ENCODE data around the gene CGB5. TPM values are rescaled to one million over a fixed set of nuclear protein-coding genes. Genes with fewer than 3 reads are reported as not detected.

CGB5 gene
- total RNA-seq, 1 experiment from 2014 or later, result not detected

GRCh38 chr19:49084206-49085019 is 40.8 kb downstream of the CGB5 start:
- intact Hi-C loops (cut with micrococcal nuclease), result no loop called here
- H3K36me3 Mint-ChIP-seq (ENCODE audit: insufficient read depth, unreplicated experiment), result peaks cover 24% of the 10 kb centered on the region
- H3K4me1 Mint-ChIP-seq (ENCODE audit: insufficient read depth, unreplicated experiment), result peaks cover 17% of the 10 kb centered on the region
- BruUV-seq (replicated peaks), result no TSS peak
- no peaks in the 10 kb centered on the region for H3K27me3 Mint-ChIP-seq (ENCODE audit: insufficient read depth, unreplicated experiment)
- H3K27ac Mint-ChIP-seq (ENCODE audit: low read depth, unreplicated experiment), result peak overlapping the region; percentile 95
- H3K4me3 Mint-ChIP-seq (ENCODE audit: unreplicated experiment), result peak overlapping the region; percentile 97
- no peak for TF ChIP-seq CTCF (IDR thresholded peaks at IDR 0.05; ENCODE audit: unreplicated experiment)
- no peak for DNase-seq (ENCODE audit: unreplicated experiment)
- ChIA-PET CTCF (interaction anchor here (1.4 to 2.0 kb wide), 2 partner anchors 10 to 13 kb away, joined by 4 to 8 read pairs; no protein-coding TSS in a partner anchor), POLR2A (interaction anchor here (0.7 to 1.0 kb wide), 3 partner anchors 11 to 465 kb away, joined by 3 to 4 read pairs (median 3); partner anchors contain the start of gene SPHK2)
- no peaks in the 10 kb centered on the region for H3K9me3 Mint-ChIP-seq (ENCODE audit: unreplicated experiment)

- CTCF ChIA-PET, result interaction anchor here (1.6 to 3.9 kb wide), 3 partner anchors 13 to 112 kb away, joined by 3 to 28 read pairs (median 3); no protein-coding TSS in a partner anchor
- Mint-ChIP-seq H3K27ac (ENCODE audit: low read depth, unreplicated experiment) (peak within 1 kb of the TSS; percentile 95), H3K27me3 (ENCODE audit: insufficient read depth, unreplicated experiment) (no peaks in the 10 kb centered on the region), H3K9me3 (ENCODE audit: unreplicated experiment) (no peaks in the 10 kb centered on the region), H3K36me3 (ENCODE audit: insufficient read depth, unreplicated experiment) (peaks cover 32% of the 10 kb centered on the region), H3K4me1 (ENCODE audit: insufficient read depth, unreplicated experiment) (peaks cover 17% of the 10 kb centered on the region), H3K4me3 (ENCODE audit: unreplicated experiment) (peak within 1 kb of the TSS; percentile 97)
- POLR2A ChIA-PET, result interaction anchor here (1.5 to 2.4 kb wide), 3 partner anchors 13 to 30 kb away, joined by 3 to 8 read pairs (median 8); partner anchors contain the start of gene LIN7B
- no TSS peak for BruUV-seq (replicated peaks)
- DNase-seq (ENCODE audit: unreplicated experiment), result peak; percentile 99
- TF ChIP-seq CTCF (IDR thresholded peaks at IDR 0.05; ENCODE audit: unreplicated experiment), result no peak
- intact Hi-C loops (cut with micrococcal nuclease), result no loop called here
These were observed 41.6 kb downstream of the CGB5 start, which contains the start of gene SNRNP70 for GRCh38 chr19:49085020-49085867. TSS of gene SNRNP70 (plus strand) at chr19:49085451. CDS start at chr19:49086415, 964 bp downstream.

DNA sequence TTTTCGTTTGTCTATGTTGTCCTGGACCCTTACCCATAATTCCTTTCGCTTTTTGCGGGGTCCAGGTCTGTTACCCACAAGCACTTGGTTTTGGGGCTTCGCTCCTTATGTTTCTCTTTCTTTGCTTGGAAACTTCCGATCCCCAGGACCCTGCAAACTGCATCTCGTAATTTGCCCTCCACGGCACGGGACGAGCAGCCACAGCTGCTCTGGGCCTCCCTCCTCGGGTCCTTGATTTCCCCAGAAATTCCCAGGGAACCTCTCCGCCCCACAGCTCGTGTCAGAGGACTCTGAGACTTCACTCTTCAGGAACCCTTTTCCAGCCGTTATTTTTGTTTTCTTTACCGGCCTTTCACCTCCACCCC is 42.2 kb downstream of the CGB5 start:
- no peaks in the 10 kb centered on the region for H3K27me3 Mint-ChIP-seq (ENCODE audit: insufficient read depth, unreplicated experiment)
- intact Hi-C loops (cut with micrococcal nuclease), result no loop called here
- peak overlapping the region; percentile 95 for H3K27ac Mint-ChIP-seq (ENCODE audit: low read depth, unreplicated experiment)
- POLR2A ChIA-PET, result interaction anchor here (0.6 to 2.4 kb wide), 7 partner anchors 12 to 113 kb away, joined by 3 to 8 read pairs (median 5); partner anchors contain the start of genes GYS1 and LIN7B
- no TSS peak for BruUV-seq (replicated peaks)
- CTCF ChIA-PET, result interaction anchor here (0.6 to 3.9 kb wide), 6 partner anchors 13 to 581 kb away, joined by 3 to 28 read pairs (median 4); no protein-coding TSS in a partner anchor
- DNase-seq (ENCODE audit: unreplicated experiment), result no peak
- TF ChIP-seq CTCF (IDR thresholded peaks at IDR 0.05; ENCODE audit: unreplicated experiment), result no peak
- no peaks in the 10 kb centered on the region for H3K9me3 Mint-ChIP-seq (ENCODE audit: unreplicated experiment)
- peak overlapping the region; percentile 97 for H3K4me3 Mint-ChIP-seq (ENCODE audit: unreplicated experiment)
- peaks cover 17% of the 10 kb centered on the region for H3K4me1 Mint-ChIP-seq (ENCODE audit: insufficient read depth, unreplicated experiment)
- H3K36me3 Mint-ChIP-seq (ENCODE audit: insufficient read depth, unreplicated experiment), result peaks cover 39% of the 10 kb centered on the region
